Fibroblast of lung (primary cell): Measurements from ENCODE around the gene ORC1.

Experiments
- EZH2 ChIP-seq: IDR thresholded peaks from 2 replicates; pipeline ENCODE4 v1.5.1; 2012; ENCODE audit warnings: low read length, control low read depth, mild to moderate bottlenecking; ENCODE audit errors: missing control alignments
- TF ChIP-seq, protein P1 (sequence below), 2 donors: IDR thresholded peaks in 1 of 2; conservative IDR thresholded peaks in 1 of 2; 1 replicate in 1 of 2; 2 replicates in 1 of 2; pipeline ENCODE4 v1.5.1; 2011 to 2012; ENCODE audit warnings: low read length in 2 of 2, control low read depth in 1 of 2, inconsistent platforms in 1 of 2, low read depth in 1 of 2, mild to moderate bottlenecking in 1 of 2

GRCh38 chr1:52325786-52326185 lies 78.4 kb downstream of the ORC1 start:
- TF ChIP-seq, protein P1, sequence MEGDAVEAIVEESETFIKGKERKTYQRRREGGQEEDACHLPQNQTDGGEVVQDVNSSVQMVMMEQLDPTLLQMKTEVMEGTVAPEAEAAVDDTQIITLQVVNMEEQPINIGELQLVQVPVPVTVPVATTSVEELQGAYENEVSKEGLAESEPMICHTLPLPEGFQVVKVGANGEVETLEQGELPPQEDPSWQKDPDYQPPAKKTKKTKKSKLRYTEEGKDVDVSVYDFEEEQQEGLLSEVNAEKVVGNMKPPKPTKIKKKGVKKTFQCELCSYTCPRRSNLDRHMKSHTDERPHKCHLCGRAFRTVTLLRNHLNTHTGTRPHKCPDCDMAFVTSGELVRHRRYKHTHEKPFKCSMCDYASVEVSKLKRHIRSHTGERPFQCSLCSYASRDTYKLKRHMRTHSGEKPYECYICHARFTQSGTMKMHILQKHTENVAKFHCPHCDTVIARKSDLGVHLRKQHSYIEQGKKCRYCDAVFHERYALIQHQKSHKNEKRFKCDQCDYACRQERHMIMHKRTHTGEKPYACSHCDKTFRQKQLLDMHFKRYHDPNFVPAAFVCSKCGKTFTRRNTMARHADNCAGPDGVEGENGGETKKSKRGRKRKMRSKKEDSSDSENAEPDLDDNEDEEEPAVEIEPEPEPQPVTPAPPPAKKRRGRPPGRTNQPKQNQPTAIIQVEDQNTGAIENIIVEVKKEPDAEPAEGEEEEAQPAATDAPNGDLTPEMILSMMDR (conservative IDR thresholded peaks at IDR 0.05 in 1 of 2, IDR thresholded peaks at IDR 0.05 in 1 of 2; ENCODE audit: low read depth in 1 of 2, low read length in 2 of 2), result no peak
- no peak for TF ChIP-seq EZH2
